HepG2 (cell line): ENCODE results near the gene CSMD2. TPM values are rescaled to one million over a fixed set of nuclear protein-coding genes. Genes with fewer than 3 reads are reported as not detected.
A peak's percentile ranks its signal among the peaks of the same experiment; 100 is the strongest.

ENCODE experiments used
- ATAC-seq: fragments of 200-7000 bp; cut with Tn5 transposase; 3 replicates; pipeline ENCODE4 v1.9.1; 2020; ENCODE audit warnings: mild to moderate bottlenecking, moderate library complexity
- BruUV-seq: library from RNA; stranded (reverse); fragments of 400-500 nt; replicated peaks from 2 replicates; lab custom pipeline; 2021; lab: Mats Ljungman, UMichigan
- CTCF ChIA-PET: fragments of 300-600 bp; formaldehyde crosslinking; extraction: SDS; loops from one replicate; lab custom pipeline; 2021; ENCODE audit warnings: low total read pairs, inconsistent platforms, low intra/inter-chr PET ratio; lab: Yijun Ruan, JAX
- POLR2A ChIA-PET: fragments of 350-600 bp; sonication (Branson Sonifier 250); formaldehyde crosslinking; loops from one replicate; lab custom pipeline; 2020; ENCODE audit warnings: antibody characterized with exemption, inconsistent platforms; lab: Yijun Ruan, JAX
- DNase-seq: peaks from one replicate; pipeline ENCODE4 v3.0.0-alpha.2; 2015; ENCODE audit warnings: low spot score
- FAIRE-seq: peaks from 3 replicates; lab custom pipeline; 2011; peaks lifted over from hg19 to GRCh38; lab: Jason Lieb, UNC
- H2AFZ ChIP-seq: one replicate; pipeline ENCODE4 v1.6.1; 2011; ENCODE audit warnings: low read length, inconsistent platforms
- H3K27ac ChIP-seq: fragments of 300-600 bp; 3 replicates; pipeline ENCODE4 v1.8.0; 2011; ENCODE audit warnings: mixed run types, mild to moderate bottlenecking, mixed read lengths, low read length, inconsistent platforms; ENCODE audit not compliant: insufficient read depth; ENCODE audit errors: extremely low read length
- H3K27me3 ChIP-seq, 2 experiments: fragments of 200-600 bp in 1 of 2; 2 replicates in 1 of 2; 3 replicates in 1 of 2; pipeline versions ENCODE4 v1.6.0 to v1.8.0; 2011; ENCODE audit warnings: low read length in 2 of 2, mild to moderate bottlenecking in 2 of 2, moderate library complexity in 2 of 2, inconsistent platforms in 1 of 2; ENCODE audit not compliant: insufficient read depth in 2 of 2, control insufficient read depth in 1 of 2
- H3K36me3 ChIP-seq, 2 experiments: fragments of 200-600 bp in 1 of 2; replicated peaks in 1 of 2; 2 replicates in 1 of 2; 3 replicates in 1 of 2; pipeline versions ENCODE4 v1.5.1 to v1.8.0; 2011; ENCODE audit warnings: low read length in 2 of 2, inconsistent platforms in 1 of 2; ENCODE audit not compliant: insufficient read depth in 2 of 2, control insufficient read depth in 1 of 2
- H3K4me1 ChIP-seq: 2 replicates; pipeline ENCODE4 v1.5.1; 2012; ENCODE audit warnings: low read length, inconsistent platforms; ENCODE audit not compliant: insufficient read depth
- H3K4me2 ChIP-seq: 2 replicates; pipeline ENCODE4 v1.6.0; 2011; ENCODE audit warnings: low read depth, low read length, inconsistent platforms
- H3K4me3 ChIP-seq, 3 experiments: fragments of 200-600 bp in 1 of 3; sonication (generic), shearing (Covaris generic) in 1 of 3; replicated peaks in 1 of 3; 2 replicates each; pipeline ENCODE4 v1.5.1; 2011 to 2016; ENCODE audit warnings: low read length in 3 of 3, inconsistent platforms in 2 of 3, low read depth in 2 of 3, mild to moderate bottlenecking in 2 of 3, control low read depth in 1 of 3, mixed read lengths in 1 of 3; ENCODE audit not compliant: insufficient read depth in 1 of 3
- H3K79me2 ChIP-seq: one replicate; pipeline ENCODE4 v1.6.1; 2011; ENCODE audit warnings: low read length, inconsistent platforms; ENCODE audit not compliant: insufficient read depth
- H3K9ac ChIP-seq: 2 replicates; pipeline ENCODE4 v1.6.0; 2011; ENCODE audit warnings: mild to moderate bottlenecking, low read depth, low read length, inconsistent platforms; ENCODE audit not compliant: insufficient read depth
- H3K9me3 ChIP-seq: 2 replicates; pipeline ENCODE4 v1.5.1; 2012; ENCODE audit warnings: mild to moderate bottlenecking, low read length
- H4K20me1 ChIP-seq: 2 replicates; pipeline ENCODE4 v1.6.0; 2011; ENCODE audit warnings: inconsistent platforms, mild to moderate bottlenecking, low read length, moderate library complexity; ENCODE audit not compliant: insufficient read depth
- MED1 ChIP-seq: sonication (generic); formaldehyde crosslinking; IDR thresholded peaks from 2 replicates; pipeline ENCODE4 v1.4.0; 2020; ENCODE audit warnings: missing genetic modification reagents
- PLRG1 ChIP-seq: fragments of 450-650 bp; conservative IDR thresholded peaks from 2 replicates; pipeline ENCODE4 v1.6.1; 2016
- RAD51 ChIP-seq: fragments of 450-650 bp; IDR thresholded peaks from 2 replicates; pipeline ENCODE4 v1.6.1; 2016; ENCODE audit warnings: borderline replicate concordance
- USF2 ChIP-seq, 2 experiments: sonication (generic) in 1 of 2; formaldehyde crosslinking in 1 of 2; IDR thresholded peaks; 2 replicates each; pipeline versions ENCODE4 v1.5.1 to v1.6.1; 2011 to 2020; ENCODE audit warnings: borderline replicate concordance in 1 of 2, low read depth in 1 of 2, low read length in 1 of 2, mild to moderate bottlenecking in 1 of 2, missing genetic modification reagents in 1 of 2, moderate library complexity in 1 of 2
- ZFP90 ChIP-seq: sonication (generic); formaldehyde crosslinking; IDR thresholded peaks from 2 replicates; pipeline ENCODE4 v1.8.0; 2022; ENCODE audit warnings: missing genetic modification reagents, mild to moderate bottlenecking, inconsistent platforms, borderline replicate concordance
- ZNF546 ChIP-seq: sonication (generic); formaldehyde crosslinking; conservative IDR thresholded peaks from 2 replicates; pipeline ENCODE4 v1.8.1; 2023; ENCODE audit warnings: mild to moderate bottlenecking, missing genetic modification reagents
- ZNF629 ChIP-seq: sonication (generic); formaldehyde crosslinking; conservative IDR thresholded peaks from 2 replicates; pipeline ENCODE4 v1.5.0; 2020; ENCODE audit warnings: missing genetic modification reagents
- WGBS: methylation state at CpG from one replicate; pipeline ENCODE4 v1.1.6; 2017; ENCODE audit warnings: low lambda C conversion rate; 5-methylcytosine and 5-hydroxymethylcytosine counted together
- in situ Hi-C: cut with HindIII; loops from 2 replicates; pipeline ENCODE4 v1.10.0; 2017; ENCODE audit warnings: low pct_unique_long_range_greater_than_20kb; ENCODE audit not compliant: extremely low pct_ligation_motif_present
- intact Hi-C: fragments of 100-400 bp; cut with micrococcal nuclease; formaldehyde crosslinking; loops from one replicate; pipeline ENCODE4 v1.10.0; 2022; ENCODE audit not compliant: unreplicated experiment
- polyA plus RNA-seq, 8 experiments: library from polyadenylated mRNA; depleted of rRNA in 3 of 8; stranded (reverse) in 7 of 8; unstranded in 1 of 8; fragments of >200 nt; fragmentation: Illumina TruSeq in 4 of 8; extraction: Trizol in 4 of 8; gene quantifications; 2 replicates each; pipeline versions ENCODE4 v1.2.1 to v1.2.3, GENCODE V29; 2011 to 2016; ENCODE audit warnings: low read depth in 4 of 8, missing spikeins in 1 of 8, mixed read lengths in 1 of 8; ENCODE audit not compliant: insufficient read depth in 1 of 8
- total RNA-seq, 5 experiments: library from RNA; depleted of rRNA; stranded (reverse); fragments of >200 nt; fragmentation: Illumina TruSeq; extraction: Trizol; gene quantifications; 2 replicates each; pipeline ENCODE4 v1.2.3, GENCODE V29; 2016; ENCODE audit warnings: low read depth in 1 of 5

The CSMD2 gene
- total and polyA plus RNA-seq, 2 of the 13 experiments (the other 11 are each of a cell fraction or from before 2014, with no cell fraction given): not detected

DNA sequence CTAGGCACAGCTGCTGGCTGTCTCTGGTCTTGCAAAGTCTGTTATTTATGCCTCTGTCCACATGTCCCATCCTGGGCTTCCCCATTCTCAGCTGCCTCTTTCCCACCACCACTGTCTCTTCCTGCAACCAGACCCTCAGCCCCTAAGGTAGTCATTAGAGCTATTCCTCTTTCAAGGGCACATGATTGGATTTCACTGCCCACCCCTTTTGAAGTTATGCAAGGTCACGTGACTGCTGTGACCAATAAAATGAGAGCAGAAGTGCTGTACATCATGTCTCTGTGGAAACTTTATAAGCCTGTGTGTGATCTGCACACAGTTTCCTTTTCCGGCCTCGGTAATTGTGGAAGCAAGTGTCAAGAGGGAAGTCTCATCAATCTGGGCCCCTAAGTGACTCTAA is 437.7 kb downstream of the CSMD2 start:
- H3K4me1 ChIP-seq: no peaks in the 10 kb centered on the region
- no TSS peak for BruUV-seq
- no peaks in the 10 kb centered on the region for H3K36me3 ChIP-seq
- ATAC-seq (no peak), DNase-seq (no peak), FAIRE-seq (no peak)
- no peak overlapping the region for H3K9ac ChIP-seq
- H3K9me3 ChIP-seq: no peaks in the 10 kb centered on the region
- H3K4me2 ChIP-seq: no peak overlapping the region
- TF ChIP-seq ZNF546 (CRISPR knock-in tag): no peak
- no peak for TF ChIP-seq ZNF629 (CRISPR knock-in tag)
- no peak for TF ChIP-seq ZFP90
- peak; percentile 62 for TF ChIP-seq USF2 (IDR thresholded peaks at IDR 0.05; ENCODE audit: low read depth, low read length)
- TF ChIP-seq USF2 (CRISPR knock-in tag; IDR thresholded peaks at IDR 0.05; ENCODE audit: borderline replicate concordance): no peak
- no peak for TF ChIP-seq PLRG1
- TF ChIP-seq RAD51: peak; percentile 72; the same call in 1 of the 2 replicates
- no peak for TF ChIP-seq MED1 (CRISPR knock-in tag)
- H3K4me3 ChIP-seq: no peak overlapping the region
- no peaks in the 10 kb centered on the region for H3K79me2 ChIP-seq
- CTCF ChIA-PET: no interaction called here
- POLR2A ChIA-PET: no interaction called here
- in situ Hi-C loops: no loop called here
- intact Hi-C loops: no loop called here
- no peak overlapping the region for H3K27ac ChIP-seq
- no peak overlapping the region for H2AFZ ChIP-seq
- WGBS: 55% methylated on average over 3 of the region's 3 CpGs
- H4K20me1 ChIP-seq: no peaks in the 10 kb centered on the region
- H3K27me3 ChIP-seq: no peaks in the 10 kb centered on the region
